GM20431 (cell line): Measurements from ENCODE around the gene AKAP12.

Experiments
- in situ Hi-C: fragments of 300-500 bp; cut with MseI, MboI; formaldehyde crosslinking; loops from one replicate; pipeline ENCODE4 v1.15.0; 2020; ENCODE audit warnings: low sequenced_read_pairs; ENCODE audit not compliant: unreplicated experiment

AKAP12 gene

DNA sequence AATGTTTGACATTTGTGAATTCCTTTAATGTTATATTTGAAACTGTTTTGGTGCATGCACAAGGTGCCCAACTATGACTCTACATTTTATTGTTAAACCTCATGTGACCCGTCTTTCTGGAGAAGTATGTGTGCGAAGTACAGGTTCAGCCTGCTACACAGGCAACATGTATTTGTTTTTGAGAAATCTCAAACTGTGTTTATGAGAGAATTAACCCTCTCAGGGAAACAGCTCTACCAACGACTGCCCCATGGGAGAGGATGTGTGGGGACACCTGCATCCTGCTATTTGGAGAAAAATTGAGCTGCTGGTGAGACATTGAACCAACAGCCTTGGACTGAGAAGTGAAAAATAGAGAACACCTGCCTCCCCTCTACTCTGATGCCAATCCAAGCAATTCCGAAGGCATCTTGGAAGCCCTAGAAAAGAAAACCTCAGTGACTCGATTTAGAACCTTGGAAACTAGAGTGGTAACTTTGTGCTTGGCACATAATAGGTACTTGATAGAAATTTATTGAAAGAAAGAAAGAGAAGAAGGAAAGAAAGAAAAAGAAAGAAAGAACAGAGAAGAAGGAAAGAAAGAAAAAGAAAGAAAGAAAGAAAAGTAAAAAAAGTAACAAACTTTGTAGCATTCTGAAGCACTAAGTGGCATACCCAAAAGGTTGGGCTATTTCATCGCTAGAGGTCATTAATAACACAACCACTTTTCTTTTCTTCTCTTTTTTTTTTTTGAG, 2.9 kb upstream of the AKAP12 start:
- in situ Hi-C loops: no loop called here

DNA sequence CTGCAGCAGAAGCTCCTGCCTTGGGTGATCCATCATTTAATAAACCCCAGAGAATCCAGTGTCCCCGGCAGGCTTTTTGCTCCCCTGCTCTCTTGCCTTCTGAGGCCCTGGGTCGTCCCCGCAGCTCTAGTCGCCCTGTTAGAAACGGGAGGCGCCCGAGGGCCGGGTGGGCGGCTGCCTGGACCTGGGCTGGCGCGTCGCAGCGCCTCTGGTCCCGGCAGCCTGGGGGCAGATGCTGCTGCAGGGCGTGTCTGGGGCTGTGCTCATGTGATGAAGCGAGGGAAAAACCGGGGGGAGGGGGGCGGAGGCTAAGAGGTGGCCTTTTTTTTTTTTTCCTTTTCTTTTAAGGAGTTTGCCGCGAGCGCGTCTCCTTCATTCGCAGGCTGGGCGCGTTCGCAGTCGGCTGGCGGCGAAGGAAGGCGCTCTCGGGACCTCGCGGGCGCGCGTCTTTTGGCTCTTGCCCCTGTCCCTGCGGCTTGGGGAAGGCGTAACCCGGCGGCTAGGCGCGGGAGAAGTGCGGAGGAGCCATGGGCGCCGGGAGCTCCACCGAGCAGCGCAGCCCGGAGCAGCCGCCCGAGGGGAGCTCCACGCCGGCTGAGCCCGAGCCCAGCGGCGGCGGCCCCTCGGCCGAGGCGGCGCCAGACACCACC, 394 bp downstream of the AKAP12 start:
- in situ Hi-C loops: no loop called here

DNA sequence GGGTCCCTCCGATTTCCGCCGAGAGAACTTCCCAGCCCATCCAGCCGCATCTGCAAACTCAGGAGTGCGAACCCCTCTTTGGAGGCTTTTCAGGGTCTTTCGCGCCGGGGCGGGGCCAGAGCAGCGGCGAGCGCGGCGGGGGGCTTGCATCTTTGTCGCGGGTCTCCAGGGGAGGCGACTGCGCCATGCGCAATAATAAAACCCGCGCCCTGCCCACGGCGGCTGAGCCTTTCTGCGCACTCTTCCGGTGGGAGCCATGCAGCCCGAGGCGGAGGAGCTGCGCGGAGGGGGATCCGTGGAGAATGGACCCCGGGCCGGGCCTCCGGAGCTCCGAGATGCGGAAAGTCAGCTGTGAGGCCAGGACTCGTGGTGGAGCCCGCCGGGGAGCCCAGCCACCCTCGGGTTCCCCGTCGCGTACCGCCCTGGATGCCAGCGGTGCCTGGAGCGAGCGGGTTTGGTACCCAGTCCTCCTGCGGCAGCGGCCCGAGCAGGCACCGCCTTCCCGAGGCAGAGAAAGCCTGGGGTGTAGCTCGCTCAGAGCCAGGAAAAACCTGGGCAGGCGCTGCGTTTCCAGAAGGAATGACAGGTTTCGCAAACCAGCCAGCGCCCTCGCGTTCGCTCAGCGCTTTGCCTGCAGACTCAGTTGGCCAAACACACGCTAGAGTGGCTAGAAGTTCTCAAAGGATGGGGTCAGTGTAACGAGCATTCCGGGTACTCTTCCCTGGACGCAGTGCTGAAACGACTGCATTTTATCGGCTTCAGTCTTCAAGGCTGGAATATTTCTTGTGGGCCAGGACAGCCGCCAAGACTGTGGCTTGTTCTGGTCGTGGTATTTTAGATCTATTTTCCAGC, 1.2 kb downstream of the AKAP12 start:
- in situ Hi-C loops: no loop called here

DNA sequence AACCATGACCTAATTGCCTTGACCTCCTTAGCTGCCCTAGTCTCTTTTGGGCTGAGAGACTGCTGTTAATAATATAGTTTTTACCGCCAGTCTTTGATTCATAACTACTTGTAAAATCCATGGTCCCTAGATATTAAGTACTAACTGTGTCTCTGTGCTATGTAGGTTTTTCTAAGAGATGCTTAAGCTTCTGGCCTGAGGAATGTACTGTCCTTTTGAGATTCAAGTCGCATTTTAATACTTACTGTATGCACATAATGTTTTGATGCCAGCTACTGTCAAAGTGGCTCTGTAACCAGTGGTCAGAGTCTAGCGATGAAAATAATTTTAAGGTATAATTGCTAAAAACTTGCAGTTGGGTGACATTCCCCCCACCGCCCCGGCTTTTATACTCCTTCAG, 2.1 kb downstream of the AKAP12 start:
- in situ Hi-C loops: no loop called here

DNA sequence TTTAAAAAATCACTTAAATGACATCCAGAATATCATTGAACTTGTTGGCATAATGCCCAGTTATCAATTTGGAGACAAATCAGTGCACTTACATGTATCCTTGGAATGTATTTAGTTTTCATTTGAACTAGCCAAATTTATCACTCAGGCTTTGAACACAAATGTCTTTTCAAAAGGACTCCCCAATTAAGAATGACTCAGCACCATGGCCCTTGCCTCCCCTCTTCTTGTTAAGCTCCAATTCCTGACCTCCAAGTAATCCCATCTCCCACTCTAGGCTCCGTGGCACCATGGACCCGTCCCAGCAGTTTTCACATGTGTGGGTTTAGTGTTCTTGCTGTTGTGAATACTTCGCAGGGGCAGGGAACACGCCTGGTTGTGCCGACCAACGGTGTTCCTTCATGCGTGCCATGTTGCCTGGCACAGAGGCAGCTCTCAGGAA, 2.7 kb downstream of the AKAP12 start:
- in situ Hi-C loops: no loop called here

DNA sequence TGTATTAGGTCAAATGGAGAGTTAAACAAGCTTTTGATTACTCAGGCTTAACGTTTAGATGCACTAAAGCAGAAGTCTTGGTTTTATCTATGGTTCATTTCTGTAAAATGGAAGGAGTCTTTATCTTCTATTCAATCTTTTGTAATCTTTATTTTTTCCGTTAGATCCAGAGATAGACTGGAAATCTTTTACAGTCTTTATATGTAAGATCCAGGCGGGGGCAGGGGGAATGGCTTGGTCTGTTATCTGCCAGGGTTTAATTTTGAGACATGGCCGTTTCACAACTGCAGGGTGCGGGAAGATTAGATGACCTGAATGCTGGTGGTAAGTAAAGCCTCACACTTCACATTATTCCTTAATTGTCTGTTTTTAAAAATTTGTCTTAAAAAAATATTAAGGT, 3.7 kb downstream of the AKAP12 start:
- in situ Hi-C loops: no loop called here

DNA sequence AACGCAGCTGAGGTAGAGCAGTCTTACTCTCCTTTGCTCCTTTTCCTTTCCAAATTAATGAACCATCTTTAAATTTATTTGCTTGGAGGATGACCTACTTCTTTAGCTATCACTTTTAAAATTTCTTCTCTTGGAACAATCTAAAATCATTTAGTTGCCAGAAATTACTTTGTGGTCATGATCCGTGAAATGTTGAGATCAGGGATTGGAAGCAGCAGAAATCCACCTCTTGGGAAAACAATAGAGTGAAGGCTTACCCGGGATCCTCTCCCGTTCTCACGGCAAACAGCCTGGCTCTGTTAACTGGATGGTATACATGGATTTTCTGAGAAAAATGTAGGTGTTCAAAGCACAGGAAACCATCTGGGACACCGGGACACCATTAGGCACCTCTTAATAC, 7.7 kb downstream of the AKAP12 start:
- in situ Hi-C loops: no loop called here

DNA sequence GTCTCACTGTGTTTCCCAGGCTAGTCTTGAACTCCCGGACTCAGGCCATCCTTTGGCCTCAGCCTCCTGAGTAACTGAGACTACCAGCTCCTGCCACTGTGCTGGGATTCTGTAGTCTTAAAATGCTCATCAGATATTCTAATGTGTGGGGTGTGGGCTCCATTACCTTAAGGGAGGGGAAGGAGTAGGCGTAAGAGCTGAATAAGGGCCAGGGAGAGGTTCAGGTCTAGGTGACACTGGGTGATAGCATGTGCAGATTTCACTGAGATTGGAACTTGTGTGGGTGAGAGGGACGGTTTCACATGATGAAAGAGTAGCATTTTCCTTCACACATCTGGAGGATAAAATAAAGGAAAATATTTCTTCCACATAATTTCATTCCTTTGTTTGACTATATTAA, 8.5 kb downstream of the AKAP12 start:
- in situ Hi-C loops: no loop called here

DNA sequence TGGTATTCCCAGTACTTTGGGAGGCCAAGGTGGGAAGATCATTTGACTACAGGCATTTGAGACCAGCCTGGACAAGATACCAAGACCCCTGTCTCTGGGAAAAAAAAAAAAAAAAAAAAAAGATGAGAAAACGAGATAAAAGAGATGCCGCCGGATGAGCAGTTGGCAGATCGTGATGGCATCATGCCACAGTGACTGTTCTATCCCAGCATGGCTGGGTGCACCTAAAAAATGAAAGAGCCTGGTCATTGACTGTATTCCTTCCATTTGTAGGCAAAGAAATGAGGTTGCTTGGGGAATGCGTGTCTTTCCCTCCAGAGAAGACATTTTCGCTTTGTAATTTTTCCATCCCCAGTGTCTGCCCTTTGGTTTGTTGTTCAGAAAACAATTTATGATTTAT, 12.9 kb downstream of the AKAP12 start:
- in situ Hi-C loops: no loop called here

DNA sequence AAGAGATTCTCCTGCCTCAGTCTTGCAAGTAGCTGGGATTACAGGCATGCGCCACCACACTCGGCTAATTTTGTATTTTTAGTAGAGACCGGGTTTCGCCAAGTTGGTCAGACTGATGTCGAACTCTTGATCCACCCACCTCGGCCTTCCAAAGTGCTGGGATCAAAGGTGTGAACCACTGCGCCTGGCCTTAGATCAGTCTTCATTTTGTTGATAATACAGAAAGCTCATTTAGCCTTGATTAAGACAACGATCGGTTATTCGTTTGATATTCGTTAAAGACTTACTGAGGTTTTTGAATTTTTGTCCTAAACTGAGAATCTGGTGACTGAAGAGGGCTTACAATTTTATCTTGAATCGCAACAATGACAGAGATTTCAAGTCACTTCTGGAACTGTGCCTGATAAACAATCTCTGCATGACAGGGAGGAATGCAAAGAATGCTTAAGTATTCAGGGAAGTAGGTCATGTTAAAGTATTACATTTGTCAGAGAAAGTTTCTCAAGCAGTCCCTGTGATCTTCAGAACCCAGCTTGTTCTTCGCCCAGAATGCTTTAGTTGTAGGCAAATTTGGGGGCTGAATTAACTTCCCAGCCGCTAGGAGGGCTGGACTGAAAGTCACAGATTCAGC, 14.8 kb downstream of the AKAP12 start:
- in situ Hi-C loops: no loop called here

DNA sequence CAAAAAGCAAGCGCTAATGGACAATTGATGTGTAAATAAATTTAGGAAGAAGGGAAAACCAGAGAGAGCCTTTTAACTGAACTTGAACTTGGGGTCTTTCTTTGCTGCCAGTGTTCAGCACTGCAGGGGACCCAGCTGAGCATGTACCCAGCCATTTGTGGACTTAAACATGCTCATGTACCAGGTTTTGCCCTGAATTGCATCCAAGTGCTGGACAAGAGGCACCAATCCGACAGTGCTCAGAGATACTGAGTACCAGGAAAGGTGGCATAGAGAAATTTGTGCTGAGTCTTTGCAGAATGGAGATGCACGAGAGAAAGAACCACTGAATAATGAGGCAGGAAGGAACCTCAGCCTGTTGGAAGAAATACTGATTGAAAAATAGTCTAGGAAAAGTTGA, 16.0 kb downstream of the AKAP12 start:
- in situ Hi-C loops: no loop called here

DNA sequence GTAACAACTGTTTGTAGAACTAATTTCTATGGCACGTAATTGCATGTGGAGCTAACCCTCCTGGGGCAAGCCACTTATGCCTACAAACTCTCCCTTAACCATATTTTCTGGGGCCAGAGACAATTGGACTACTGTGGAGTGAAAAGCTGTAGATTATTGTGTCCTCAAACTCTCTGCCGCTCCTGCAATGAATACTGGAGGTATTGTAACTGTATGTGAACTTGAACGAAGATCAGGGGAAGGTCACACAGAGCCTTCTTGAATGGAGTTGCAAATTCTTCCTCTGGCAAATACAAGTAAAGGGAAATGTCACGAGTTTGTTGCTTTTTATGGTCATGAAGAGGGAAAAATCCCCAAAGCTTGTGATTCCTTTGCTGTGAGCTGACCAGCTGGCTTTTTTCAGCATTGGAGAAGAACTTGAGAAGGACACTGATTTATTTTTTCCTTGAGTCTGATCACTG, 18.2 kb downstream of the AKAP12 start:
- in situ Hi-C loops: no loop called here

DNA sequence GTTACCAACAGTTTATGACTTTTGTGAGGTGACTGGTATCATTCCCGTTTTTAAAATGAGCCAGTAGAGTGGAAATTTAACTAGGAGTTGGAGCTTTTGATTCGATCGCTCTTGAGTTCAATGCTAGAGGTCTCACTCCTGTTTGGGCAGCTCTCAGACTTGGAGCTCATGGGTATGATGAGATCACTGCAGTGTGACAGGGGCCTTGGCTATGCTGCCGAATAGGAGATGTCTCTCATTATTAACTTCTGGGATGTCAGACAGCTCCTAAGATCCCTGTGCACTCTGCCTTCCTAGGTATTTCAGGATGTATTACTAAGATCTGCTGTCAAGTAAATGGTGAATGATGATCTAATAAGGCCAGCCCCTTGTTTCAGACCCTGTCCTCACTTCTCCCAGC, 20.4 kb downstream of the AKAP12 start:
- in situ Hi-C loops: no loop called here

DNA sequence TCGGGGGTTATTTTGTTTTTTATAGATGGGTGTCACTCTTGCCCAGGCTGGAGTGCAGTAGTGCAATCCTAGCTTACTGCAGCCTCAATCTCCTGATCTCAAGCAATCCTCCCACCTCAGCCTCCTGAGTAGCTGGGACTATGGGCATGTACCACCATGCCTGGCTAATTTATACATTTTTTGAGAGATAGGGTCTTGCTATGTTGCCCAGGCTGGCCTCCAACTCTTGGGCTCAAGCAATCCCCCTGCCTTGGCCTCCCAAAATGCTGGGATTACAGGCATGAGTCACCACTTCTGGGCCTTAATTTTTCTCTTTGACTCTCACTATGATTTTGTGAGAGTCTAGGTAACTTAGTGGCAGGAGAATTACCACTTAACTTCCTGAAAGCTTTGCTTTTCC, 23.3 kb downstream of the AKAP12 start:
- in situ Hi-C loops: no loop called here

DNA sequence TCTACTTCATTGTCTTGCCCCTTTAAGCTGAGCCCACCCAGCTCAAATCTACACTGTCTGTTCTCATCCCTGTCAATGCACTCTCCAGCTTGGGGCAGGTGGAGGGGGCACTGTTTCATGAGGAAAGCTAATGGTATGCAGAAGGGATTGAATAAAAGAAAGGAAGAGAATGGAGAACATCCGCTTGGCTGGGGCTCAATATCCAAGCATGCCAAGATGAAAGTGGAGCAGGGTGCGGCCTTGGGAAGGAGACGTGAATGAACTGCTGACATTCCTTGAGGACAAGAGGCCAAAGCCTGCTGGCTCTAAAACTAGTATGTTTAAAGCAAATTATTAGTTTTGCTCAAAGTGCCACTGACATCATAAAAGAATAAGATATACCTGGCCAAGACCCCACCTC, 24.2 kb downstream of the AKAP12 start:
- in situ Hi-C loops: no loop called here

DNA sequence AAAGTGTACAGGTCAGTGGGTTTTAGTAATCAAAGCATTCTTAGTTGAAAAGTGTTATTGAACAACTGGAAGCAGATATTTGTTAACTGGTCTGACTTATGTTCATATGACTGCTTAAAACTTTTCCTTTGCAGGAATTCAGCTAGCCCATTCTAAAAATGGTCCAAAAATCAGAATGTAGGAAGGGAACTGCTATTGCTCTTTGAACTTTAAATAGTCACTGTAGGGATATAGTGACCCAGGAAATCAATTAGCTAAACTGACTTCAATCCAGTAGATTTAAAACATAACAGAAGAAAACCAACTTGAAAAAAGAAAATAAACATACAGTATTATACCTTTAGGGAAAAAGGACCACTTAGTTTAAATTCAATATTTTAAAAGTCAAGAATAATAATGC, 25.5 kb downstream of the AKAP12 start:
- in situ Hi-C loops: no loop called here

DNA sequence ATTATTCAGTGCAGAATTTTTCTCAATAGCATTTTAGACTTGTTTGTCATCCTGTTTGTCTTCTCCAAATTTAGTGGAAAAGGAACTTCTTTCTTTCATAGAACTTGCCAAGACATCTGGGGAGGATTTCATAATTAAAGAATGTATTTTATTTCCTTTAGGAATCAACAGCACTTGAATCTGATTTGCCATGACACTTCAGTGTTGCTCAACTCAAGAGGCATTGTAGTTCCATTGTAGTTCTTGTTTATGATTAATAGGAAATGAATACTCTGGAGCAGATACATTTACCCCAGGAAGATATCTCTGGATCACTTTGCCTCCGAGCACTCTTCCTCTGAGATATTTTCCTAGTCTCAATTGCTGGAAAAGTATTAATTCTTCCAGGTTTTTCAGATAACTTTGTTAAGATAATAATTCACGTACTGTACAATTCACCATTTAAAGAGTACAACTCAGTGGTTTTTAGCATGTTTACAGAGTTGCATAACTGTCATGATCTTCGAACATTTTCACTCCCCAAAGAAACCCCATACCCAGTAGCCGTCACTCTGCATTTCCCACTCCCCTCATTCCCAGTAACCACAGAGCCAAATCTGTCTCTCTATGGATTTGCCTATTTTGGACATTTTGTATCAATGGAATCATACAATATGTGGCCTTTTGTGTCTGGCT, 29.7 kb downstream of the AKAP12 start:
- in situ Hi-C loops: no loop called here

DNA sequence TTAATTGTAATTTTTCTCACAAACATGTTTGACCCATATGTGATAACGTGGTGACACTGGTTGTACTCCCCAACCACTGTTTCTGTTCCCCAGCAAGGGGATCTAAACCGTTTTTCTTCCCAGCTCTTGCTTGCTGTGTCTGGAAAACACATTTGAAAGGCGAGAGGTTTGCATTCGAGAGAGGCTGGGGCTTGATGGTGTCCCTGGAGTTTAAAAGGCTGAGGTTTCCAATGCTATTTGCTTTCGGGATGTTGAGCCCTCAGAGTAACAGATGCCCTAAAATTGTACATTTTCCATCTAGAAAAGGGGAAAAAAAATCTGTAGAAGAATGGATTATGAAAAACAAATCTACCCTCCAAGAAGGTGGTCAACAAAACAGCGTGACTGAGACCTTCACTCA, 35.4 kb downstream of the AKAP12 start:
- in situ Hi-C loops: no loop called here

DNA sequence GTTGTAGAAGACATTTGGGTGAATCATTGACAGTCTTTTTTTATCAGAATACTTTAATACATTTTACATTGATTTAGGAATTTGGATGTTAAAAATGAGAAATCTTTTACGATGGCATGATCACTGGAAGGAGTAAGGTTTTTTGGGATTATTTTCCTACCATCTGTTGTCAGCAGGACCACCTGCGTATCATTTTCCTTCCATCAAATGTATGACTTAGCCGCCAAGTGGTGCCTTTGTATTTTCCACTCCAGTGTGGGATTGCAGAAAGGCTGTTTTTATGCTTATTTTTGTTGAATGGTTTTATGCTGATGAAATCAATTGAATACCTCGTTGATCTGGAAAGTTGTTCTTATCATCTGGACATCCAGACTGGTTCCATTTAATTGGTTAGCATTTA, 35.8 kb downstream of the AKAP12 start:
- in situ Hi-C loops: no loop called here

DNA sequence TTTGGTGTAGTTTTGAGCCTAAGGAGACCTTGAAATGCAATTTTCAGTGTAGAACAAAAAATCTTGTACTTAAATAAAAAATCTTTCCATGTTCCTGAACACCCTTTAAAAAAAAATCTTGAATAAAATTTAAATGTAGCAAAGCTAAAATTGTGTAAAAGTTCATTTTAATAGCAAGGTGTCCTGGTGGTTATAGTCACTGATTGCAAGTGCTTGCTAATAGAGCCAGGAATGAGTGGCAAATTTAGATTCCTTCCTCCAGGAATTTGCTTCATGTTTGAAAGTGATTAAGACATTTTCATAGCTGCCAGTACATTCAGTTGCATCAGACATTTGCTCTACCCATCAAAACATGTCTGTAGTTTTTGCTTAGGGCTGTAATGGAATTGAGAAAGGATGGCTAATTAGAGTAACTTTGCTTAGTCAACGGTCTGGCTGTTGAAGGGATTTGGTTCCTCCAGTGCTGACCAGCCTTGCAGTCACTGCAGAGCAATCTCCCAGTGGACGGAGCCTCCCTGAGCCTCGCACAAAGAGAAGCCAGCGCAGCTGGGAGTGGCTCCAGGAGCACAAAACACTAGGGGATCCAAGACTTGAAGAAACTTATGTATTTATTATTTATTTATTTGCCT, 36.5 kb downstream of the AKAP12 start:
- in situ Hi-C loops: no loop called here
